Thyroid gland (tissue), 4 donors: ENCODE results near the gene OPTC.

Experiments used
- POLR2A ChIP-seq, 2 donors: fragments of 450-650 bp; IDR thresholded peaks; one replicate each; pipeline ENCODE4 v1.6.1; 2017; ENCODE audit warnings: antibody characterized with exemption in 2 of 2, mild to moderate bottlenecking in 2 of 2, moderate library complexity in 1 of 2
- TF ChIP-seq, protein P1 (sequence below), 6 experiments: fragments of 200-600 bp in 3 of 6; fragments of 450-650 bp in 3 of 6; sonication (generic) in 3 of 6; IDR thresholded peaks; one replicate each; pipeline ENCODE4 v1.5.1; 2016 to 2019; ENCODE audit warnings: antibody characterized with exemption in 6 of 6, mild to moderate bottlenecking in 2 of 6, inconsistent platforms in 1 of 6, moderate library complexity in 1 of 6

DNA sequence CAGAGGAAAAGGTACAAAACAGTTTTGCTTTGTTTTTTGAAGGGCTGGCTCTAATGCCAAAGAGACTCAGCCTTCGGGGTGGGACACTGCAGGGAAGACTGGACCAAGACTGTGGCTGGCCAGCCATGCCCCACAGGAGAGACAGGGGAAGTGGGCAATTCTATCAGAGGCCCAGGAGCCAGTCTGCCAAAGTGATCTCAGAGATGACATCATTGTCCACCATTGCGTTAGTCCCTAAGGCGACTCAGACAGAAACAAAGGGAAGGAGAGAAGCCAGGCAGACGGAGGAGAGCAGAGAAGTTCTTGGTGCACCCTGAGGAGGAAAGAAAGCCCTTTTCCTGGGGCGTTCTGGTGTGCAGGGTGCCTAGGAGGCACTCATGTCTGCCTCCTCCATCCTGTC lies 26.4 kb downstream of the OPTC start:
- TF ChIP-seq, protein P1, sequence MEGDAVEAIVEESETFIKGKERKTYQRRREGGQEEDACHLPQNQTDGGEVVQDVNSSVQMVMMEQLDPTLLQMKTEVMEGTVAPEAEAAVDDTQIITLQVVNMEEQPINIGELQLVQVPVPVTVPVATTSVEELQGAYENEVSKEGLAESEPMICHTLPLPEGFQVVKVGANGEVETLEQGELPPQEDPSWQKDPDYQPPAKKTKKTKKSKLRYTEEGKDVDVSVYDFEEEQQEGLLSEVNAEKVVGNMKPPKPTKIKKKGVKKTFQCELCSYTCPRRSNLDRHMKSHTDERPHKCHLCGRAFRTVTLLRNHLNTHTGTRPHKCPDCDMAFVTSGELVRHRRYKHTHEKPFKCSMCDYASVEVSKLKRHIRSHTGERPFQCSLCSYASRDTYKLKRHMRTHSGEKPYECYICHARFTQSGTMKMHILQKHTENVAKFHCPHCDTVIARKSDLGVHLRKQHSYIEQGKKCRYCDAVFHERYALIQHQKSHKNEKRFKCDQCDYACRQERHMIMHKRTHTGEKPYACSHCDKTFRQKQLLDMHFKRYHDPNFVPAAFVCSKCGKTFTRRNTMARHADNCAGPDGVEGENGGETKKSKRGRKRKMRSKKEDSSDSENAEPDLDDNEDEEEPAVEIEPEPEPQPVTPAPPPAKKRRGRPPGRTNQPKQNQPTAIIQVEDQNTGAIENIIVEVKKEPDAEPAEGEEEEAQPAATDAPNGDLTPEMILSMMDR (IDR thresholded peaks at IDR 0.05): no peak
- no peak for TF ChIP-seq POLR2A (IDR thresholded peaks at IDR 0.05)
